GM23338 (cell line): ENCODE data around the gene SCAPER. TPM values are rescaled to one million over a fixed set of nuclear protein-coding genes. Genes with fewer than 3 reads are reported as not detected.

Experiments used
- ATAC-seq: fragments of 200-7000 bp; cut with Tn5 transposase; 3 replicates; pipeline ENCODE4 v1.9.1; 2020
- DNase-seq: peaks from one replicate; pipeline ENCODE4 v3.0.0-alpha.2; 2015; ENCODE audit warnings: low spot score
- H2AFZ ChIP-seq: fragments of 200-600 bp; sonication (generic); 2 replicates; pipeline ENCODE4 v1.8.0; 2016; ENCODE audit warnings: antibody characterized with exemption, mild to moderate bottlenecking, moderate library complexity
- H3F3A ChIP-seq: fragments of 200-600 bp; sonication (generic); replicated peaks from 2 replicates; pipeline ENCODE4 v1.8.0; 2017; ENCODE audit warnings: antibody characterized with exemption, mixed run types, low read depth
- H3K27ac ChIP-seq: fragments of 200-600 bp; sonication (generic); 2 replicates; pipeline ENCODE4 v1.6.1; 2016; ENCODE audit warnings: low read depth
- H3K27me3 ChIP-seq: fragments of 200-600 bp; sonication (generic); 2 replicates; pipeline ENCODE4 v1.8.0; 2016; ENCODE audit warnings: mild to moderate bottlenecking, mixed run types, moderate library complexity; ENCODE audit not compliant: insufficient read depth
- H3K36me3 ChIP-seq: fragments of 200-600 bp; sonication (generic); 2 replicates; pipeline ENCODE4 v1.8.0; 2016; ENCODE audit warnings: mild to moderate bottlenecking; ENCODE audit not compliant: insufficient read depth
- H3K4me1 ChIP-seq: fragments of 200-600 bp; sonication (generic); 2 replicates; pipeline ENCODE4 v1.8.0; 2016; ENCODE audit warnings: mild to moderate bottlenecking, moderate library complexity; ENCODE audit not compliant: insufficient read depth
- H3K4me2 ChIP-seq: fragments of 200-600 bp; sonication (generic); 2 replicates; pipeline ENCODE4 v1.7.1; 2017; ENCODE audit warnings: mixed run types
- H3K4me3 ChIP-seq: fragments of 200-600 bp; sonication (generic); 2 replicates; pipeline ENCODE4 v1.6.1; 2016; ENCODE audit warnings: mixed run types
- H3K79me2 ChIP-seq: fragments of 200-600 bp; sonication (generic); replicated peaks from 2 replicates; pipeline ENCODE4 v1.8.0; 2017; ENCODE audit warnings: mild to moderate bottlenecking; ENCODE audit not compliant: insufficient read depth
- H3K9me2 ChIP-seq: fragments of 200-600 bp; sonication (generic); 2 replicates; pipeline ENCODE4 v1.8.0; 2017; ENCODE audit not compliant: insufficient read depth
- H4K20me1 ChIP-seq: fragments of 200-600 bp; sonication (generic); replicated peaks from 2 replicates; pipeline ENCODE4 v1.8.0; 2017; ENCODE audit warnings: mild to moderate bottlenecking; ENCODE audit not compliant: insufficient read depth
- H3K27ac Mint-ChIP-seq: 2 replicates; pipeline ENCODE4 v1.8.0; 2020; ENCODE audit warnings: inconsistent platforms, mild to moderate bottlenecking, moderate library complexity, mixed read lengths
- H3K27me3 Mint-ChIP-seq: 3 replicates; pipeline ENCODE4 v1.8.0; 2022; ENCODE audit warnings: low read depth, mild to moderate bottlenecking, moderate library complexity, mixed read lengths, inconsistent platforms; ENCODE audit not compliant: insufficient read depth, poor library complexity
- H3K36me3 Mint-ChIP-seq: 3 replicates; pipeline ENCODE4 v1.8.0; 2021; ENCODE audit warnings: low read depth, mild to moderate bottlenecking, inconsistent platforms, moderate library complexity, mixed read lengths
- H3K4me1 Mint-ChIP-seq: 3 replicates; pipeline ENCODE4 v1.8.0; 2020; ENCODE audit warnings: mild to moderate bottlenecking, inconsistent platforms, mixed read lengths
- H3K4me3 Mint-ChIP-seq: 3 replicates; pipeline ENCODE4 v1.8.0; 2021; ENCODE audit warnings: moderate library complexity, mild to moderate bottlenecking, inconsistent platforms, mixed read lengths
- H3K9me3 Mint-ChIP-seq: 3 replicates; pipeline ENCODE4 v1.8.0; 2020; ENCODE audit warnings: moderate library complexity, mild to moderate bottlenecking, inconsistent platforms, mixed read lengths
- CREB1 ChIP-seq: fragments of 250-450 bp; sonication (Bioruptor Pico); IDR thresholded peaks from 2 replicates; pipeline ENCODE4 v1.5.0; 2020; ENCODE audit warnings: low read depth, mild to moderate bottlenecking, moderate library complexity
- CTCF ChIP-seq, 2 experiments: fragments of 200-600 bp in 1 of 2; sonication (generic) in 1 of 2; conservative IDR thresholded peaks; 2 replicates each; pipeline versions ENCODE4 v1.5.1 to v1.6.1; 2016 to 2017; ENCODE audit warnings: antibody characterized with exemption in 2 of 2, low read depth in 2 of 2, mild to moderate bottlenecking in 2 of 2, moderate library complexity in 1 of 2
- ETS1 ChIP-seq: IDR thresholded peaks from 2 replicates; pipeline ENCODE4 v1.6.1; 2016; ENCODE audit warnings: antibody characterized with exemption
- EZH2 ChIP-seq: fragments of 200-600 bp; sonication (generic); IDR thresholded peaks from one replicate; pipeline ENCODE4 v1.8.0; 2017; ENCODE audit warnings: antibody characterized with exemption, mild to moderate bottlenecking, low read depth; ENCODE audit not compliant: unreplicated experiment
- EZH2phosphoT487 ChIP-seq: fragments of 200-600 bp; sonication (generic); IDR thresholded peaks from one replicate; pipeline ENCODE4 v1.8.1; 2018; ENCODE audit warnings: antibody characterized with exemption; ENCODE audit not compliant: unreplicated experiment
- POLR2AphosphoS5 ChIP-seq: IDR thresholded peaks from 2 replicates; pipeline ENCODE4 v1.6.1; 2016; ENCODE audit warnings: antibody characterized with exemption, low read depth
- REST ChIP-seq: IDR thresholded peaks from one replicate; pipeline ENCODE4 v1.6.1; 2018; ENCODE audit warnings: antibody characterized with exemption; ENCODE audit not compliant: unreplicated experiment
- ZNF331 ChIP-seq: fragments of 250-450 bp; sonication (Bioruptor Pico); IDR thresholded peaks from 2 replicates; pipeline ENCODE4 v1.5.0; 2020; ENCODE audit warnings: low read depth, mild to moderate bottlenecking, moderate library complexity
- ZNF462 ChIP-seq: fragments of 250-450 bp; sonication (Bioruptor Pico); IDR thresholded peaks from 2 replicates; pipeline ENCODE4 v1.5.0; 2020; ENCODE audit warnings: mild to moderate bottlenecking, moderate library complexity
- polyA plus RNA-seq: library from polyadenylated mRNA; unstranded; fragments of >200 nt; fragmentation: Nextera tagmentation; extraction: Ambion mirVana; gene quantifications from 2 replicates; pipeline ENCODE4 v1.2.1, GENCODE V29; 2016
- total RNA-seq: library from RNA; depleted of rRNA; stranded (reverse); fragments of >200 nt; shearing (Covaris generic); gene quantifications from 2 replicates; pipeline ENCODE4 v1.2.3, GENCODE V29; 2014

Gene SCAPER
- total and polyA plus RNA-seq, 2 experiments from 2014 or later, result 9.1 to 17.6 TPM

- H3K27ac ChIP-seq, result no peak overlapping the region
- no peak overlapping the region for H3K4me3 ChIP-seq
- peak overlapping the region; percentile 79; the same call in 1 of the 2 replicates for H3K27ac Mint-ChIP-seq
- H3K4me1 ChIP-seq, result no peaks in the 10 kb centered on the region
- H2AFZ ChIP-seq, result no peak overlapping the region
- peaks cover 12% of the 10 kb centered on the region; the same call in 2 of the 3 replicates for H3K4me1 Mint-ChIP-seq
- H3K9me2 ChIP-seq, result no peaks in the 10 kb centered on the region; the same call in 1 of the 2 replicates
- no peaks in the 10 kb centered on the region for H3K9me3 Mint-ChIP-seq
- TF ChIP-seq ZNF331 (CRISPR knock-in tag) (no peak), REST (no peak)
- ATAC-seq (no peak), DNase-seq (no peak)
- H3K4me3 Mint-ChIP-seq, result no peak overlapping the region
- peaks cover 2% of the 10 kb centered on the region for H3K27me3 Mint-ChIP-seq
- H4K20me1 ChIP-seq, result no peaks in the 10 kb centered on the region
- H3F3A ChIP-seq, result no peaks in the 10 kb centered on the region
- H3K36me3 Mint-ChIP-seq, result no peaks in the 10 kb centered on the region
- no peaks in the 10 kb centered on the region for H3K36me3 ChIP-seq
- H3K79me2 ChIP-seq, result no peaks in the 10 kb centered on the region
- H3K27me3 ChIP-seq, result no peaks in the 10 kb centered on the region
- no peak overlapping the region for H3K4me2 ChIP-seq
Measured at GRCh38 chr15:76495487-76495886, 409.7 kb downstream of the SCAPER start.

GRCh38 chr15:76492538-76492937 is 412.6 kb downstream of the SCAPER start:
- Mint-ChIP-seq H3K27me3 (peaks cover 2% of the 10 kb centered on the region), H3K4me1 (peaks cover 12% of the 10 kb centered on the region; the same call in 2 of the 3 replicates), H3K9me3 (no peaks in the 10 kb centered on the region), H3K27ac (no peak overlapping the region), H3K4me3 (no peak overlapping the region), H3K36me3 (no peaks in the 10 kb centered on the region)
- Histone ChIP-seq H3K27me3 (no peaks in the 10 kb centered on the region), H3K79me2 (no peaks in the 10 kb centered on the region), H3K4me2 (no peak overlapping the region), H3K4me1 (no peaks in the 10 kb centered on the region), H3K4me3 (no peak overlapping the region), H3F3A (no peaks in the 10 kb centered on the region), H2AFZ (no peak overlapping the region), H4K20me1 (no peaks in the 10 kb centered on the region), H3K36me3 (no peaks in the 10 kb centered on the region), H3K27ac (no peak overlapping the region), H3K9me2 (no peaks in the 10 kb centered on the region)
- no peak for ATAC-seq
- DNase-seq, result no peak
- no peak for TF ChIP-seq ETS1
- no peak for TF ChIP-seq EZH2
- TF ChIP-seq POLR2AphosphoS5, result no peak
- TF ChIP-seq CTCF (conservative IDR thresholded peaks at IDR 0.05; ENCODE audit: low read depth in 2 of 2), result no peak
- TF ChIP-seq EZH2phosphoT487, result no peak
- no peak for TF ChIP-seq ZNF331 (CRISPR knock-in tag)
- TF ChIP-seq ZNF462 (CRISPR knock-in tag), result no peak
- TF ChIP-seq CREB1 (CRISPR knock-in tag), result no peak
